ENCODE results near the gene PDXP.

The PDXP gene

GRCh38 chr22:37639070-37639760 lies 19.3 kb upstream of the PDXP start, which contains the start of gene SH3BP1:
TSS of gene SH3BP1 (plus strand) at chr22:37639669. CDS start at chr22:37639788, 119 bp downstream.
- no peak for TF ChIP-seq CTCF (IDR thresholded peaks at IDR 0.05; ENCODE audit: insufficient read depth, low read depth, low read length, missing control alignments)
- DNase-seq (ENCODE audit: low read depth): peak; percentile 68

GRCh38 chr22:37639771-37640590 lies 18.5 kb upstream of the PDXP start:
- TF ChIP-seq CTCF (IDR thresholded peaks at IDR 0.05; ENCODE audit: insufficient read depth, low read depth, low read length, missing control alignments): no peak
- DNase-seq (ENCODE audit: low read depth): peak; percentile 38
- peak overlapping the region; percentile 89 for H3K4me3 ChIP-seq (ENCODE audit: low read depth, low read length)

More at GRCh38 chr22:37639070-37639760, 19.3 kb upstream of the PDXP start, which contains the start of gene SH3BP1:
- H3K4me3 ChIP-seq (ENCODE audit: low read depth, low read length): peak within 1 kb of the TSS; percentile 89

GRCh38 chr22:37640591-37641560 lies 17.6 kb upstream of the PDXP start:
- no peak for DNase-seq (ENCODE audit: low read depth)
- H3K4me3 ChIP-seq (ENCODE audit: low read depth, low read length): peak overlapping the region; percentile 89
- no peak for TF ChIP-seq CTCF (IDR thresholded peaks at IDR 0.05; ENCODE audit: insufficient read depth, low read depth, low read length, missing control alignments)

GRCh38 chr22:37641561-37641949 lies 17.0 kb upstream of the PDXP start:
- TF ChIP-seq CTCF (IDR thresholded peaks at IDR 0.05; ENCODE audit: insufficient read depth, low read depth, low read length, missing control alignments): no peak
- no peak overlapping the region for H3K4me3 ChIP-seq (ENCODE audit: low read depth, low read length)
- DNase-seq (ENCODE audit: low read depth): no peak

GRCh38 chr22:37643225-37643847 lies 15.2 kb upstream of the PDXP start:
- peak; percentile 80 for DNase-seq (ENCODE audit: low read depth)
- TF ChIP-seq CTCF (IDR thresholded peaks at IDR 0.05; ENCODE audit: insufficient read depth, low read depth, low read length, missing control alignments): peak; percentile 87
- no peak overlapping the region for H3K4me3 ChIP-seq (ENCODE audit: low read depth, low read length)

- no peak for DNase-seq (ENCODE audit: low read depth)
- TF ChIP-seq CTCF (IDR thresholded peaks at IDR 0.05; ENCODE audit: insufficient read depth, low read depth, low read length, missing control alignments): no peak
- H3K4me3 ChIP-seq (ENCODE audit: low read depth, low read length): no peak overlapping the region
These were observed 11.2 kb upstream of the PDXP start for GRCh38 chr22:37647317-37647716.

Measured in GM12865 (cell line).